OCI-LY1 (cell line): ENCODE measurements around the gene IRS1.

Source experiments
- H2AFZ ChIP-seq: fragments of 200-600 bp; sonication (generic), shearing (Covaris generic); 2 replicates; pipeline ENCODE4 v1.6.0; 2014; ENCODE audit warnings: antibody characterized with exemption, mild to moderate bottlenecking, low read length
- H3F3A ChIP-seq: fragments of 200-600 bp; sonication (generic), shearing (Covaris generic); 2 replicates; pipeline ENCODE4 v1.6.0; 2014; ENCODE audit warnings: mild to moderate bottlenecking, antibody characterized with exemption, low read length, moderate library complexity; ENCODE audit not compliant: insufficient read depth
- H3K27ac ChIP-seq: fragments of 200-600 bp; sonication (generic); 2 replicates; pipeline ENCODE4 v1.5.1; 2014; ENCODE audit warnings: low read length, mixed run types, mild to moderate bottlenecking, low read depth; ENCODE audit not compliant: poor library complexity, severe bottlenecking
- H3K27me3 ChIP-seq: fragments of 200-600 bp; sonication (generic); 2 replicates; pipeline ENCODE4 v1.6.0; 2014; ENCODE audit warnings: antibody characterized with exemption, mild to moderate bottlenecking, low read length, moderate library complexity; ENCODE audit not compliant: insufficient read depth
- H3K36me3 ChIP-seq: fragments of 200-600 bp; sonication (generic); 2 replicates; pipeline ENCODE4 v1.6.1; 2014; ENCODE audit warnings: mild to moderate bottlenecking, antibody characterized with exemption, low read length, moderate library complexity, mixed read lengths; ENCODE audit not compliant: insufficient read depth
- H3K4me1 ChIP-seq: fragments of 200-600 bp; sonication (generic); 2 replicates; pipeline ENCODE4 v1.5.1; 2014; ENCODE audit warnings: mild to moderate bottlenecking, low read length, moderate library complexity; ENCODE audit not compliant: insufficient read depth, severe bottlenecking
- H3K4me2 ChIP-seq: fragments of 200-600 bp; sonication (generic), shearing (Covaris generic); 2 replicates; pipeline ENCODE4 v1.6.1; 2014; ENCODE audit warnings: low read length
- H3K4me3 ChIP-seq: fragments of 200-600 bp; sonication (generic); 2 replicates; pipeline ENCODE4 v1.5.1; 2014; ENCODE audit warnings: low read length, low read depth, mild to moderate bottlenecking, mixed read lengths; ENCODE audit not compliant: poor library complexity, severe bottlenecking
- H3K79me2 ChIP-seq: fragments of 200-600 bp; shearing (Covaris generic); 2 replicates; pipeline ENCODE4 v1.6.1; 2016; ENCODE audit warnings: mixed run types, low read length, mixed read lengths; ENCODE audit not compliant: insufficient read depth
- H3K9ac ChIP-seq: fragments of 200-600 bp; sonication (generic), shearing (Covaris generic); 2 replicates; pipeline ENCODE4 v1.6.1; 2014; ENCODE audit warnings: mild to moderate bottlenecking, low read length, mixed read lengths
- H3K9me2 ChIP-seq: fragments of 200-600 bp; sonication (generic), shearing (Covaris generic); 2 replicates; pipeline ENCODE4 v1.6.1; 2014; ENCODE audit warnings: low read depth, mild to moderate bottlenecking, low read length, mixed read lengths
- H3K9me3 ChIP-seq: fragments of 200-600 bp; shearing (Covaris generic); 2 replicates; pipeline ENCODE4 v1.6.1; 2014; ENCODE audit warnings: low read length, mixed read lengths
- H4K20me1 ChIP-seq: fragments of 200-600 bp; sonication (generic), shearing (Covaris generic); 2 replicates; pipeline ENCODE4 v1.6.0; 2016; ENCODE audit warnings: mild to moderate bottlenecking, low read length; ENCODE audit not compliant: insufficient read depth
- EZH2 ChIP-seq: fragments of 200-600 bp; sonication (generic), shearing (Covaris generic); IDR thresholded peaks from 2 replicates; pipeline ENCODE4 v1.8.0; 2017; ENCODE audit warnings: borderline replicate concordance, mixed run types, mild to moderate bottlenecking, antibody characterized with exemption, low read length, moderate library complexity, mixed read lengths
- TF ChIP-seq, protein P1 (sequence below): fragments of 200-600 bp; sonication (generic), shearing (Covaris generic); IDR thresholded peaks from 2 replicates; pipeline ENCODE4 v1.5.1; 2017; ENCODE audit warnings: mild to moderate bottlenecking, antibody characterized with exemption, low read length, moderate library complexity, mixed read lengths

IRS1 gene

DNA sequence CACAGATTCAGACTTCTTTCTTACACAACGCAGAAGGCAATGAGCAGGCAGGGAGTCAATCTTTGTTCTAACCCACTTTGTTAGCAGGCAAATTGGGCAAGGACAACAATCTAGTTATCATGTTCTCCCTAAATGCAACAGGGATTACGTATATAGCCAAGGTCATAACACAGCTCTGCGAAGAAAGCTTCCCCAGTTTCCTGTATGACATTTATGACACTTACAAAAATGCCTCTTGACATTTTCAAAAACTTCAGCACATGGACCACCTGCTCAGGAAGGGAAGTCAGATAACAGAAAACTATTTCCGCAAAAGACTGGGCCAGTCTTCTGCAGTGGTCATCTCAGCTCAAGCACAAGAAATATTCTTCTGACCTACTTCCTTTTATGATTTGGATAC is 106.1 kb downstream of the IRS1 start:
- H4K20me1 ChIP-seq, result no peaks in the 10 kb centered on the region
- no peak overlapping the region for H3K4me2 ChIP-seq
- H3K4me1 ChIP-seq, result no peaks in the 10 kb centered on the region

DNA sequence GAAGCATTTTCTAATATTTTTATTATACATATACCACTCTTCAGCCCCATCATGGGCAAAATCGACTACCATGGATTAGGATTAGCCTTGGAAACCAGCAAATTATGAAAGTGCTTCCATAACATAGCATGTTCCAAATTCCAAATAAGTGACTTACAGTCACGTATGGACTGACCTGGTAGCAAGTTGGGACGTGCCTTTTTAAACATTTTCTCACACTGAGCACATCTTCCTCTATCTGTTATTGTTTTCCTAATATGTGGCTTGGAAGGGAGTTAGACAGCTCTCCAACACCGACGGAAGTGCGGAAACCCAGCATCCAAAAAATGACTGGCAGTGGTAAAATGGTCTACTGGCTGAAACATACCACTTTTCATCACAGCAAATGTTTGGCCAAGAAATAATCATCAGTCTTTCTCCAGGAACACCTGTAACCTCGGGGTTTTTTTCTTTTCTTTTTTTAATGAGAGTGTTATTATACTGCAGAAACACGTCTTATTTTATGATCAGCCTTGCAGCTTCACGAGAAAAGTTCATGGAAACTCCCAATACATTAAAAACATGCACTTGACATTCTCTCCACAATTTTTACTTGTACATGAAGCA is 107.0 kb downstream of the IRS1 start:
- no peak overlapping the region for H3K27ac ChIP-seq
- H3K4me2 ChIP-seq, result no peak overlapping the region
- H3K9me2 ChIP-seq, result no peaks in the 10 kb centered on the region
- H3K4me3 ChIP-seq, result no peak overlapping the region
- no peaks in the 10 kb centered on the region for H3K36me3 ChIP-seq
- H3K27me3 ChIP-seq, result no peaks in the 10 kb centered on the region
- no peaks in the 10 kb centered on the region for H3K4me1 ChIP-seq
- TF ChIP-seq, protein P1, sequence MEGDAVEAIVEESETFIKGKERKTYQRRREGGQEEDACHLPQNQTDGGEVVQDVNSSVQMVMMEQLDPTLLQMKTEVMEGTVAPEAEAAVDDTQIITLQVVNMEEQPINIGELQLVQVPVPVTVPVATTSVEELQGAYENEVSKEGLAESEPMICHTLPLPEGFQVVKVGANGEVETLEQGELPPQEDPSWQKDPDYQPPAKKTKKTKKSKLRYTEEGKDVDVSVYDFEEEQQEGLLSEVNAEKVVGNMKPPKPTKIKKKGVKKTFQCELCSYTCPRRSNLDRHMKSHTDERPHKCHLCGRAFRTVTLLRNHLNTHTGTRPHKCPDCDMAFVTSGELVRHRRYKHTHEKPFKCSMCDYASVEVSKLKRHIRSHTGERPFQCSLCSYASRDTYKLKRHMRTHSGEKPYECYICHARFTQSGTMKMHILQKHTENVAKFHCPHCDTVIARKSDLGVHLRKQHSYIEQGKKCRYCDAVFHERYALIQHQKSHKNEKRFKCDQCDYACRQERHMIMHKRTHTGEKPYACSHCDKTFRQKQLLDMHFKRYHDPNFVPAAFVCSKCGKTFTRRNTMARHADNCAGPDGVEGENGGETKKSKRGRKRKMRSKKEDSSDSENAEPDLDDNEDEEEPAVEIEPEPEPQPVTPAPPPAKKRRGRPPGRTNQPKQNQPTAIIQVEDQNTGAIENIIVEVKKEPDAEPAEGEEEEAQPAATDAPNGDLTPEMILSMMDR, result no peak
- no peak for TF ChIP-seq EZH2
- H3K9ac ChIP-seq, result no peak overlapping the region
- H3K9me3 ChIP-seq, result no peaks in the 10 kb centered on the region
- no peaks in the 10 kb centered on the region for H3K79me2 ChIP-seq
- H3F3A ChIP-seq, result no peaks in the 10 kb centered on the region
- H4K20me1 ChIP-seq, result no peaks in the 10 kb centered on the region
- no peak overlapping the region for H2AFZ ChIP-seq

More for the DNA sequence above, 106.1 kb downstream of the IRS1 start:
- Histone ChIP-seq H3K27ac (no peak overlapping the region), H2AFZ (no peak overlapping the region), H3K27me3 (no peaks in the 10 kb centered on the region), H3F3A (no peaks in the 10 kb centered on the region), H3K9me3 (no peaks in the 10 kb centered on the region), H3K79me2 (no peaks in the 10 kb centered on the region), H3K4me3 (no peak overlapping the region), H3K36me3 (no peaks in the 10 kb centered on the region), H3K9ac (no peak overlapping the region), H3K9me2 (no peaks in the 10 kb centered on the region)
- TF ChIP-seq, protein P1, result no peak
- TF ChIP-seq EZH2, result no peak

DNA sequence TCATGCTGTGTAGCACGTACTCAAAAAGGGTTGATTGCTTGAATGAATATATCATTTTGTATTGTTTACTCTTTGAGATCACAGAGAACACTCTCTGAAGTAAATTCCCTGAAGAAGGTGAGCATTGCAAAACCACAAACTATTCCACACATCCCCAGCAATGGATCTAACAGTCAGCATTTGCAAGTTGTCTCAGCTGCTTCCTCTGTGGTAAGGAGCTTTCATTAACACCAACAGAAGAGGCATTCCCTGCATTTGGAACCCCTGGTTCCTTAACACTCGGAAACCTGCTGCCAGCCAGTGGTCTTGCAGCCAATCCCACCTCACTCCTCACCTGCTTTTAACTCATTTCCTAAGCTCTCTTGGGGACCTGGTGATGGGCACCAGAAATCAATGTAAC is 108.4 kb downstream of the IRS1 start:
- Histone ChIP-seq H2AFZ (no peak overlapping the region), H3K9me2 (no peaks in the 10 kb centered on the region), H3F3A (no peaks in the 10 kb centered on the region), H3K36me3 (no peaks in the 10 kb centered on the region), H3K4me1 (no peaks in the 10 kb centered on the region), H3K4me3 (no peak overlapping the region), H3K79me2 (no peaks in the 10 kb centered on the region), H3K9me3 (no peaks in the 10 kb centered on the region), H3K9ac (no peak overlapping the region), H3K4me2 (no peak overlapping the region), H4K20me1 (no peaks in the 10 kb centered on the region), H3K27ac (no peak overlapping the region), H3K27me3 (no peaks in the 10 kb centered on the region)
- no peak for TF ChIP-seq EZH2
- TF ChIP-seq, protein P1, result no peak
